ENCODE results near the gene HMGA1. TPM values are rescaled to one million over a fixed set of nuclear protein-coding genes. Genes with fewer than 3 reads are reported as not detected.

Gene HMGA1
- total and polyA plus RNA-seq, 2 of the 13 experiments (the other 11 are each of a cell fraction or from before 2014, with no cell fraction given): 117 to 145 TPM

GRCh38 chr6:34231566-34232336 is 4.9 kb upstream of the HMGA1 start:
- no peaks in the 10 kb centered on the region for H3K36me3 ChIP-seq (replicated peaks in 1 of 2; ENCODE audit: control insufficient read depth in 1 of 2, insufficient read depth in 2 of 2, low read length in 2 of 2)
- in situ Hi-C loops (cut with HindIII; ENCODE audit: extremely low pct_ligation_motif_present, low pct_unique_long_range_greater_than_20kb): loop anchor here (5.0 to 25.0 kb wide), 2 partner anchors 34 to 381 kb away; no protein-coding TSS in a partner anchor
- DNase-seq (ENCODE audit: low spot score): no peak
- no peak for TF ChIP-seq ZNF232 (CRISPR knock-in tag; IDR thresholded peaks at IDR 0.05; ENCODE audit: borderline replicate concordance)
- no peak for TF ChIP-seq ZNF691 (CRISPR knock-in tag; IDR thresholded peaks at IDR 0.05; ENCODE audit: borderline replicate concordance, low read depth)
- no peak for TF ChIP-seq FOSL2 (CRISPR knock-in tag; IDR thresholded peaks at IDR 0.05)
- TF ChIP-seq ZNF646 (CRISPR knock-in tag; IDR thresholded peaks at IDR 0.05): no peak
- no peak for TF ChIP-seq ZNF781 (CRISPR knock-in tag; IDR thresholded peaks at IDR 0.05; ENCODE audit: borderline replicate concordance, not compliant biosample characterization)
- no peak for TF ChIP-seq ZNF30 (CRISPR knock-in tag; IDR thresholded peaks at IDR 0.05)
- TF ChIP-seq ZNF672 (CRISPR knock-in tag; IDR thresholded peaks at IDR 0.05): no peak
- TF ChIP-seq ZHX1 (CRISPR knock-in tag; IDR thresholded peaks at IDR 0.05; ENCODE audit: low read depth): no peak
- TF ChIP-seq ZFX (CRISPR knock-in tag; IDR thresholded peaks at IDR 0.05; ENCODE audit: low read depth): no peak
- BruUV-seq (replicated peaks): no TSS peak
- no peak for FAIRE-seq
- H3K4me3 ChIP-seq (replicated peaks in 1 of 3; ENCODE audit: insufficient read depth in 1 of 3, low read depth in 2 of 3, low read length in 3 of 3): no peak overlapping the region
- H3K9me3 ChIP-seq (ENCODE audit: low read length): no peaks in the 10 kb centered on the region
- peaks cover 33% of the 10 kb centered on the region for H3K4me1 ChIP-seq (ENCODE audit: insufficient read depth, low read length)
- ChIA-PET CTCF (ENCODE audit: low intra/inter-chr PET ratio, low total read pairs) (no interaction called here), POLR2A (no interaction called here)
- intact Hi-C loops (cut with micrococcal nuclease; ENCODE audit: unreplicated experiment): no loop called here
- no peaks in the 10 kb centered on the region for H3K79me2 ChIP-seq (ENCODE audit: insufficient read depth, low read length)
- no peak overlapping the region for H2AFZ ChIP-seq (ENCODE audit: low read length)
- no peak for ATAC-seq
- H3K9ac ChIP-seq (ENCODE audit: insufficient read depth, low read depth, low read length): no peak overlapping the region
- no peaks in the 10 kb centered on the region for H4K20me1 ChIP-seq (ENCODE audit: insufficient read depth, low read length)
- no peak overlapping the region for H3K4me2 ChIP-seq (ENCODE audit: low read depth, low read length)
- WGBS (ENCODE audit: low lambda C conversion rate): 76% methylated on average over 17 of the region's 17 CpGs
- H3K27me3 ChIP-seq (ENCODE audit: control insufficient read depth in 1 of 2, insufficient read depth in 2 of 2, low read length in 2 of 2): peaks cover 2 to 17% of the 10 kb centered on the region in 2 experiments; a peak in 4 of 5 replicates
- no peak overlapping the region for H3K27ac ChIP-seq (ENCODE audit: extremely low read length, insufficient read depth, low read length)

All from HepG2 (cell line).